Stomach (tissue), 9 donors: ENCODE results near the gene FBF1. TPM values are rescaled to one million over a fixed set of nuclear protein-coding genes. Genes with fewer than 3 reads are reported as not detected.
A peak's percentile ranks its signal among the peaks of the same experiment; 100 is the strongest.

Experiments used
- DNase-seq, 2 donors: peaks; one replicate each; pipeline versions ENCODE4 v3.0.0 to v3.0.0-alpha.2; 2013 to 2019
- H3K27ac ChIP-seq, 5 donors: fragments of 200-600 bp in 4 of 5; sonication (generic) in 4 of 5; one replicate each; pipeline ENCODE4 v1.5.1; 2013 to 2019; ENCODE audit warnings: mild to moderate bottlenecking in 1 of 5, moderate library complexity in 1 of 5
- H3K27me3 ChIP-seq, 3 donors: fragments of 200-600 bp; sonication (generic); one replicate each; pipeline ENCODE4 v1.5.1; 2017 to 2019; ENCODE audit warnings: mixed run types in 1 of 3
- H3K36me3 ChIP-seq, 4 donors: fragments of 200-600 bp; sonication (generic); 1 replicate in 3 of 4; 2 replicates in 1 of 4; pipeline ENCODE4 v1.5.1; 2016 to 2019
- H3K4me1 ChIP-seq, 4 donors: fragments of 200-600 bp; sonication (generic); one replicate each; pipeline ENCODE4 v1.5.1; 2016 to 2019
- H3K4me3 ChIP-seq, 4 donors: fragments of 200-600 bp; sonication (generic) in 3 of 4; one replicate each; pipeline ENCODE4 v1.5.1; 2016 to 2019; ENCODE audit warnings: mild to moderate bottlenecking in 1 of 4
- H3K9me3 ChIP-seq, 4 donors: fragments of 200-600 bp; sonication (generic); one replicate each; pipeline ENCODE4 v1.5.1; 2016 to 2019
- EP300 ChIP-seq: sonication (generic); formaldehyde crosslinking; IDR thresholded peaks from one replicate; pipeline ENCODE4 v1.6.1; 2017; ENCODE audit warnings: antibody characterized with exemption
- POLR2A ChIP-seq, 4 donors: fragments of 450-650 bp; IDR thresholded peaks; one replicate each; pipeline ENCODE4 v1.6.1; 2016; ENCODE audit warnings: antibody characterized with exemption in 4 of 4, control low read depth in 2 of 4, mild to moderate bottlenecking in 1 of 4, moderate library complexity in 1 of 4
- POLR2AphosphoS5 ChIP-seq, 3 donors: sonication (generic); formaldehyde crosslinking; IDR thresholded peaks; one replicate each; pipeline ENCODE4 v1.6.1; 2016; ENCODE audit warnings: antibody characterized with exemption in 3 of 3
- WGBS, 5 donors: extraction: QIAGEN DNeasy Blood & Tissue Kit in 3 of 5; methylation state at CpG; one replicate each; pipeline versions ENCODE4 v1.1.5 to v1.1.7; 2013 to 2018; 5-methylcytosine and 5-hydroxymethylcytosine counted together
- intact Hi-C: fragments of 100-400 bp; cut with DNase I; formaldehyde crosslinking; loops from one replicate; pipeline ENCODE4 v1.15.1; 2023; ENCODE audit warnings: low total_unique reads
- polyA plus RNA-seq, 3 donors: library from polyadenylated mRNA; stranded (reverse); fragments of 200-250 nt; gene quantifications; one replicate each; pipeline ENCODE4 v1.2.3, GENCODE V29; 2013
- total RNA-seq, 5 donors: library from RNA; depleted of rRNA; stranded (reverse); fragments of >200 nt; gene quantifications; one replicate each; pipeline versions ENCODE4 v1.1.0 to v1.2.3, GENCODE V29; 2014 to 2016
- TF ChIP-seq, protein P1 (sequence below), 7 experiments: fragments of 450-650 bp in 4 of 7; fragments of 200-600 bp in 3 of 7; sonication (generic) in 3 of 7; IDR thresholded peaks; one replicate each; pipeline ENCODE4 v1.5.1; 2016 to 2019; ENCODE audit warnings: antibody characterized with exemption in 7 of 7, control low read depth in 2 of 7, mild to moderate bottlenecking in 1 of 7
- donor health status: healthy with polysubstance abuse.
- donor health status: Bipolar disorder and iron deficiency.
- donor health status: healthy.

The FBF1 gene
- total and polyA plus RNA-seq, 8 donors = 1.7 to 21.7 (median 10.4) TPM

DNA sequence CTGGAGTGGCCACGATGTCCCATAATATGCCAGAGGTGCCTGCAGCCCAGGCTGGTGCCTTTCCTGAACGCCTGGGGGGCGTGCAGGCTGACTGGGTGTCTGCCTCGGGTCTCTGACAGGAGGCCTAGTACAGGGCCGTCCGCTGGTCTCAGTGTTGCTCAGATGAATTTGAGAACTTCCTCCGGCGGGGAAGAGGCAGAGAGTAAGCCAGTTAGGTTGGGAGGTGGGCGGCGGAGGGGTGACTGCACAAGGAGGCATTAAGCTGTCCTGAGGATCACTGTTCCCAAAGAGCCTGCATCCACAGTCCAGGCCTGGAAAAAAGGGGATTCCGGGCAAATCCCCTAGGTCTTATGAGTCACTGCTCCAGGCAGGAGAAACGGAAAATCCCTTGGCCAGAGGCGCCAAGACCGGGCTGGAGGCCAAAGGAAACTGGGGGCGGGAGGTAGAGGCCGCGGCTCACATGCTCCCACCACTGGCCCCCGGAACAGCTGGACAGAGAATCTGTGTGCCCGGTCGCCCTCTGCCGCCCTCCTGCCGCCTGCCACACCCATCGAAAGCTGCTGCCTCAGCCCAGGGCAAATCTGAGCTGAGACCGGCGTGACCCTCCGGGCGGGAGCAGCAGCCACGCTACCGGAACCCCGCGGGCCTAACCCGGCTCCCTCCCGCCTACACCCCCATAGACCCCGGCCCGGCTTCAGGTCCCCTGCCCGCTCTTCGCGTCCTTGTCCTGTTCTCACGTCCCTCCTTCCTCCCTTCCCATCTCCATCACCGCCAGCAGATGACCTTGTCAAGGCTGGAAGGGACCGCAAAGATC is 63.7 kb downstream of the FBF1 start:
- peak; percentile 88 to 95 for DNase-seq
- Histone ChIP-seq H3K4me1 (peaks cover 46 to 73% (median 66%) of the 10 kb centered on the region in 4 donors), H3K9me3 (no peaks in the 10 kb centered on the region), H3K27me3 (peaks cover 0 to 14% (median 0%) of the 10 kb centered on the region in 3 donors), H3K27ac (peak overlapping the region; percentile 91 to 96 (median 93)), H3K36me3 (peaks cover 8 to 23% (median 18%) of the 10 kb centered on the region in 4 donors), H3K4me3 (peak overlapping the region; percentile 59 to 71 (median 70))
- WGBS, 5 donors = 5 to 7% (median 6%) methylated on average over 35 to 41 of the region's 41 CpGs
- TF ChIP-seq, protein P1, sequence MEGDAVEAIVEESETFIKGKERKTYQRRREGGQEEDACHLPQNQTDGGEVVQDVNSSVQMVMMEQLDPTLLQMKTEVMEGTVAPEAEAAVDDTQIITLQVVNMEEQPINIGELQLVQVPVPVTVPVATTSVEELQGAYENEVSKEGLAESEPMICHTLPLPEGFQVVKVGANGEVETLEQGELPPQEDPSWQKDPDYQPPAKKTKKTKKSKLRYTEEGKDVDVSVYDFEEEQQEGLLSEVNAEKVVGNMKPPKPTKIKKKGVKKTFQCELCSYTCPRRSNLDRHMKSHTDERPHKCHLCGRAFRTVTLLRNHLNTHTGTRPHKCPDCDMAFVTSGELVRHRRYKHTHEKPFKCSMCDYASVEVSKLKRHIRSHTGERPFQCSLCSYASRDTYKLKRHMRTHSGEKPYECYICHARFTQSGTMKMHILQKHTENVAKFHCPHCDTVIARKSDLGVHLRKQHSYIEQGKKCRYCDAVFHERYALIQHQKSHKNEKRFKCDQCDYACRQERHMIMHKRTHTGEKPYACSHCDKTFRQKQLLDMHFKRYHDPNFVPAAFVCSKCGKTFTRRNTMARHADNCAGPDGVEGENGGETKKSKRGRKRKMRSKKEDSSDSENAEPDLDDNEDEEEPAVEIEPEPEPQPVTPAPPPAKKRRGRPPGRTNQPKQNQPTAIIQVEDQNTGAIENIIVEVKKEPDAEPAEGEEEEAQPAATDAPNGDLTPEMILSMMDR (IDR thresholded peaks at IDR 0.05) = peak in 1 of 7 experiments; percentile 26
- TF ChIP-seq EP300 = no peak
- TF ChIP-seq POLR2A (IDR thresholded peaks at IDR 0.05) = no peak
- peak; percentile 67 to 88 (median 72) for TF ChIP-seq POLR2AphosphoS5 (IDR thresholded peaks at IDR 0.05)
- intact Hi-C loops = no loop called here

DNA sequence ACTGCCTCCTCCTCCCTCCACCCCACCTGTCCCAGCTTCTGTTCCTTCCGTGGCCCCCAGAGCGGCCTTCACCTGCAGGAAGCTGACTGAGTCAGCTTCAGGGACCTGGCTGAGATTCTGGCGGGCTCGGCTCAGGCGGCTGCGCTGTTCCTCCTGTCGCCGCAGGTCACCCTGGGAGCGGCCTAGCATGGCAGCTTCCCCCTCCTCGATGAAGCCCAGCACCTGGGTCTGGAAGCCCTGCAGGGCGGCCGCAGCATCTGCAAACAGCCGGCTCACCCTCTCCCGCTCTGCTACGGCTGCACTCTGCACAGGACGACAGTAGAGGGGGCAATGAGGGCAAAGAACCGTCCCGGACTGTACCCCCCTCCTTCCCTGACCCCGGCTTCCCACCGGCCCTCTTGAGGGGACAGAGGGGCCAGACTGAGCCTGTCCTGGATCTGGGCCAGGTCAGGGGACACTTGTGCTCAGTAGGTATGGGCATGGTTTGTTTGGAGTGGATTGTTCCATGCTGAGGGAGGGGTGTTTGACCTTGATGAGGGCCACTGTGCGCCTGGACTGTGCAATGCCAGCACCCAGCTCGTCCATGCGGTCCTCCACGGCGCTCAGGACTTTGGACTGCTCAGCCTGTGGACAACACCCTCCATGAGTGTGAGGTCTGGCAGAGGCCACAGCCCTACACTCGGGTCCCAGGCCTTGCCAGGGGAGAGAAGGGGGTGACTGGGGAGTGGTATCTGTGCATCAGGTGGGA is 64.5 kb downstream of the FBF1 start:
- no peaks in the 10 kb centered on the region for H3K9me3 ChIP-seq
- peaks cover 0 to 14% (median 0%) of the 10 kb centered on the region in 3 donors for H3K27me3 ChIP-seq
- peaks cover 8 to 23% (median 18%) of the 10 kb centered on the region in 4 donors for H3K36me3 ChIP-seq
- peak overlapping the region; percentile 59 to 71 (median 70) for H3K4me3 ChIP-seq
- H3K4me1 ChIP-seq = peaks cover 47 to 75% (median 68%) of the 10 kb centered on the region in 4 donors
- DNase-seq = peak; percentile 79 to 87
- no peak for TF ChIP-seq EP300
- TF ChIP-seq, protein P1 (IDR thresholded peaks at IDR 0.05) = peak in 1 of 7 experiments; percentile 23
- TF ChIP-seq POLR2AphosphoS5 (IDR thresholded peaks at IDR 0.05) = peak in 2 of 3 donors; percentile 49 to 87
- TF ChIP-seq POLR2A (IDR thresholded peaks at IDR 0.05) = no peak
- intact Hi-C loops = no loop called here
- 7 to 14% (median 10%) methylated on average over 5 to 26 of the region's 26 CpGs for WGBS, 5 donors
- H3K27ac ChIP-seq = peak overlapping the region; percentile 91 to 96 (median 93)

DNA sequence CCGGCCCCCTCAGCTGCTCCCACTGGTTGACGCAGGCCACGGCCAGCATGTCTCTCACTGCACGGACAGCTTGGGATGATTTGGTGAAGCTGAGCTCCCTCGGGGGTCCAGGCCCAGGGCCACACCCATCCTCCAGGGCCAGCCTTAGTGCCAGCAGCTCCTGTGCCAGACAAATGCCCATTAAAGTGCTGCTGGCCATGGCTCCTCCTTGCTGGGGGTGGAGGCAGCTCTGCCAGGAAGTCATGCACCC is 65.0 kb downstream of the FBF1 start:
- intact Hi-C loops = no loop called here
- WGBS, 5 donors = 30 to 62% (median 36%) methylated on average over 1 to 5 of the region's 5 CpGs; no CpG with 5 or more reads in 1 of the 5 donors
- peaks cover 0 to 14% (median 0%) of the 10 kb centered on the region in 3 donors for H3K27me3 ChIP-seq
- H3K9me3 ChIP-seq = no peaks in the 10 kb centered on the region
- no peak for DNase-seq
- H3K36me3 ChIP-seq = peaks cover 8 to 23% (median 18%) of the 10 kb centered on the region in 4 donors
- TF ChIP-seq POLR2A (IDR thresholded peaks at IDR 0.05) = no peak
- TF ChIP-seq EP300 = peak; percentile 6
- TF ChIP-seq, protein P1 (IDR thresholded peaks at IDR 0.05) = no peak
- TF ChIP-seq POLR2AphosphoS5 (IDR thresholded peaks at IDR 0.05) = no peak
- peaks cover 47 to 76% (median 70%) of the 10 kb centered on the region in 4 donors for H3K4me1 ChIP-seq
- peak overlapping the region; percentile 59 to 71 (median 70) for H3K4me3 ChIP-seq
- peak overlapping the region; percentile 91 to 96 (median 93) for H3K27ac ChIP-seq
